ENCODE results near the gene OR1A1.
"Not testable (repeated sequence)": the region's sequence is repeated elsewhere in the genome, so short reads cannot be mapped to it uniquely, and the experiment has no call there.

The OR1A1 gene, protein sequence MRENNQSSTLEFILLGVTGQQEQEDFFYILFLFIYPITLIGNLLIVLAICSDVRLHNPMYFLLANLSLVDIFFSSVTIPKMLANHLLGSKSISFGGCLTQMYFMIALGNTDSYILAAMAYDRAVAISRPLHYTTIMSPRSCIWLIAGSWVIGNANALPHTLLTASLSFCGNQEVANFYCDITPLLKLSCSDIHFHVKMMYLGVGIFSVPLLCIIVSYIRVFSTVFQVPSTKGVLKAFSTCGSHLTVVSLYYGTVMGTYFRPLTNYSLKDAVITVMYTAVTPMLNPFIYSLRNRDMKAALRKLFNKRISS

DNA sequence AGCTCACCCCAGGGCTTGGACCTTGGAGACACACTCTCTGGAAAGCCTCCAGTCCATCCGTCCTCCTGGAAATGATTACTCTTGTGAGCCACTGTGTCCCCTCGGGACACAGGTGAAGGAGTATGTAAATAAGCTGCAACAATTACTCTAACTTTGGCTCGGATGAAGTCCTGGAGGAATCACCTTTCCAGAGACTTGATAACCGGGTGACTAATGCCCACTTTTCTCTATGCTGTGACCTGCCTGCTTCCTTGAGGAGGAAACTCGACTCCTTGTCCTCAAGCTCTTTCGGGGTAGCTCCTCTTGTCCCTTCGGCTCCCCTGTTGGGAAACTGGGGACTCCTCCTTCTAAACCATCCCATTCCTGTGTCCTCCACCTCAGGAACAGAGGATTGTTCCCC is at the start of gene OR1A1:
TSS of gene OR1A1 (plus strand) at position 301 of the 400 bp plus-strand sequence. CDS start 7,954 bp downstream, outside the sequence.
- no peak for DNase-seq

DNA sequence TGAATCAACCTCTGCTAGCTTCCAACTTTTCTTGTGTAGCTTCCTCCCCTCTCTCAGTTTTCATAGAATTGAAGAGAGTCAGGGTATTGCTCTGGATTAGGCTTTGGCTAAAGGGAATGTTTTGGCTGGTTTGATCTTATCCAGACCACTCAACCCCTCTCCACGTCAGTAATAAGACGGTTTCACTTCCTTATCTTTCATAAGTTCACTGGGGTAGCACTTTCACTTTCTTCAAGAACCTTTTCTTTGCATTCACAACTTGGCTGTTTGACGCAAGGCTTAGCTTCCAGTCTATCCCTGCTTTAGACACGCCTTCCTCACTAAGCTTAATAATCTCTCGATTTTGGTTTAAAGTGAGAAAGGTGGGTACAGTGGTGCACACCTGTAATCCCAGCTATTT is 39.9 kb upstream of the OR1A1 start:
- DNase-seq: no peak

DNA sequence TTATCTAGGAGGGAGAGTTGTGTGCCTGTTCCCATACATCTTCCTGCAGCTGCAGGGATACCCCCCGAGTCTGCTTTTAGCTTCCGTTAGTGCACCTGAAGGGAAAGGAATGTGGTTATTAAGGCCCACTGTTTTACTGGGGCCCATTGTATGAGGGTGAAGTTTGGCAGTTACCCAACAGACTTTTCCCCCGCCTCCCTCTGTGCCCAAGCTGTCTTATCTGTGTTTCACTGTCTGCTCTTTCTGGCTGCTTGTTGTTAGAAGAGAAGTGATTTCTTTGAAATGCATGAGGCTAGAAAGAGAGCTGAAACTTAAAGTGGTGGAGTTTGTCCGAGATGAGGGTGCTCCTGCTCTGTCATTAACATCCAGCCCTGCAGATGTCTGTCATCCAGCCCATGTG is 17.5 kb upstream of the OR1A1 start:
- no peak for DNase-seq

DNA sequence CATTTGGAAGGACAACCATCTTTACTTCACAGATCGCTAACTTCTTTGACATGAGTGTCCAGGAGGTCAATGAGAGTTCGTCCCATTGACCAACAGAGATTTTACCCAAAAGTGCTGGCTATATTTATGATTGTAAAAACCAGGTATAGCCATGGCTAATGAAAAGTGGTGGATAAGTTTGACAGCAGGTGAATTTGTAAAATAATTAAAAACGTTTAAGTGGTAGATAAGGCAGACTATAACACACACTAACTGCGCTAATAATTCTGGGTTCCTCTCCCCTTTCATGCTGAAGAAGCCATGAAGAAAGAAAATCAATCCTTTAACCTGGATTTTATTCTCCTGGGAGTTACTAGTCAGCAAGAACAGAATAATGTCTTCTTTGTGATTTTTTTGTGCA is 10.2 kb upstream of the OR1A1 start, which contains the start of gene OR1A2:
TSS of gene OR1A2 (plus strand) at position 301 of the 400 bp plus-strand sequence. CDS start at position 301, 0 bp downstream.
- DNase-seq: no peak

DNA sequence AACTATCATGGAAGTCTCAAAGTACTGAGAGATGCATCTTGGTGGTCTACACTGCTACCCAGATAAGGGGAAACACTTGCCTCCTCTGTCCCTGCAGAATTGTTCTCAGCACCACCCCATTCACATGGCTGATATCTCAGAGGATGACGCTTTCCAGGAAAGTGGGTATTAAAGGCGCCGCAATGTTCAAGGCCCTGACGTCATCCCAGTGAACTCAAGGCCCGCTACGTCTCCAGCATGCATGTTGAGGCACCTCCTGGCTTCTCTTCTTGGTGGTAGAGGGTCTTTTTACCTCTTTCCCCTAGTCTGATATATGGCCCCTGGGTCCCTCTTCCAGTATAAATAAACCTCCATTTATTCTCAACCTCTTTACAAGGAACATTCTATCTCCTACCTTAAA is 1.0 kb downstream of the OR1A1 start:
- DNase-seq: no peak

DNA sequence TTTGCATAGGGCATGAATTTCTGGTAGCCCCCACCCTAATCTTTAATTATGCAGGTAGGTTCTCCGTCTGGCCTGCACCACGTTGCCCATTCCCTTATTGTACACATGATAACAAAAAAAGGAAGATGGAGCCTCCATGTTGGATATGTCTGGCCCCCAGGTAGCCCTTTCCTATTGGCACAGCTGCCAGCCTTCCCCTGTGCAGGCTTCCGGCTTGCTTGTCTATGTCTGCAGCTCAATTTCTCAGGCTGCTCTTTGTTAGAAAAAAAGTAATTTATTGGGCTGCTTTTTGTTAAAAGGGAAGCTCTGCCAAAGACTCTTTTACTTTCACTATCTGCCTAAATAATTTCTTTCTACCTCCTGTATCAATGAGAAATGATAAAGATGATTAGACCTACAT is 5.5 kb downstream of the OR1A1 start:
- no peak for DNase-seq

DNA sequence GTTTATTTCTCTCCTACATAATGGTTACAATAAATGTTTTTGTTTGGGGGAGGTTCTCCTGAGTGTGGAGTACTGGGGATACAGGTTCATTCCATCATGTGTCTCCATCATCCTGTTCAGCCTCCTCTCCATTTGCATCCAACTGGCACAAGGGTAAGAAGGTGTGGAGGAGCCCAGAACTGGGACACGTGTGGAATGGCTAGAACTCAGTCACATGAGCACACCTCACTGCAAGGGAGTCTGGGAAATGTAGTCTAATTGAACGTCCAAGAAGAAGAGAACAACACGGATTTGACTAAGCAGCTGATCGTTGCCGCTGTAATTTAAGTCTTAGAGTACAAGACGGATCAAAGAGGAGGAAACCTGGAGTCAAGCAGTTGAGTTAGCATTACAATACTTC is 6.1 kb downstream of the OR1A1 start:
- no peak for DNase-seq

DNA sequence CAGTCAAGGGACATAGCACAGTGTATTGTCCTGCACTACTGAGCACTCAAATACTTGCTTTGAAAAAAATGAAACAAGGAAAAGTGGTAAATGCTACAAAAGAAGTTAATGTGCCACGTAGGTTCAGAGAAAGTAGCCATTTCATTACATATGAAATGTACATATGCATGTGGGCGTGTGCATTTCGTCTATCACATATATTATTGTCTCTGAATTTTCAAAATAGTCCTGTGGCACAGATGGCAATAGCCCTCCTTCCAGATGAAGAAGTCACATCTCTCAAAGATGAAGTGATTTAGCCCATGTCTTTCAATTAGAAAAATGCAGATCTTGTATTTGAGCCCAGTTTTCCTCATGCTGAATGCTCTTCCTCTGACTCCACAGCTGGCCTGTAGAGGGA is 12.5 kb downstream of the OR1A1 start:
- DNase-seq: not testable (repeated sequence)

DNA sequence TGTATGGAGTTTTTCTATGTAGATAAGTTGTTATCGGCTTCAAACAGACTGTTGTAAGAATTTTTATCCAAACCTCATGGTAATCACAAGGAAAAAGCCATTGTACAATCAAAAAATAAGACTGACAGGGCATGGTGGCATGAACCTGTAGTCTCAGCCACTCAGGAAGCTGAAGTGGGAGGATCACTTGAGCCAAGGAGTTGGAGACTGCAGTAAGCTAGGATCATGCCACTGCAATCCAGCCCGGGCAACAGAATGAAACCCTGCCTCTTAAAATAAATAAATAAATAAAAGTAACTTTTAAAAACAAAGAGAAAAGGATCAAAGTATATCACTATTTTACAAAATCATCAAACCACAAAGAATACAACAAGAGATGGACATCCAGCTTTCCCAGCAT is 14.4 kb downstream of the OR1A1 start:
- no peak for DNase-seq

DNA sequence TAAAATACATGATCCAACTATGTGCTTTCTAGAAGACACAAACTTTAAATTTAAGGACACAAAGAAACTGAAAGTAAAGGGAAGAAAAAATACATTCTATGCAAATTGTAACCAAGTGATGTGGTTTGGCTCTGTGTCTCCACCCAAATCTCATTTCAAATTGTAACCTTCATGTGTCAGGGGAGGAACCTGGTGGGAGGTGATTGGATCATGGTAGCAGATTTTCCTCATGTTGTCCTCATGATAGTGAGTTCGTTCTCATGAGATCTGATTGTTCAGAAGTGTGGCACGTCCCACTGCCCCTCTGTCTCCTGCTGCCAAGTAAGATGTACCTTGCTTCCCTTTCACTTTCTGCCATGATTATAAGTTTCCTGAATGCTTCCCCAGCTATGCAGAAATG is 15.0 kb downstream of the OR1A1 start:
- peak; percentile 1 for DNase-seq

DNA sequence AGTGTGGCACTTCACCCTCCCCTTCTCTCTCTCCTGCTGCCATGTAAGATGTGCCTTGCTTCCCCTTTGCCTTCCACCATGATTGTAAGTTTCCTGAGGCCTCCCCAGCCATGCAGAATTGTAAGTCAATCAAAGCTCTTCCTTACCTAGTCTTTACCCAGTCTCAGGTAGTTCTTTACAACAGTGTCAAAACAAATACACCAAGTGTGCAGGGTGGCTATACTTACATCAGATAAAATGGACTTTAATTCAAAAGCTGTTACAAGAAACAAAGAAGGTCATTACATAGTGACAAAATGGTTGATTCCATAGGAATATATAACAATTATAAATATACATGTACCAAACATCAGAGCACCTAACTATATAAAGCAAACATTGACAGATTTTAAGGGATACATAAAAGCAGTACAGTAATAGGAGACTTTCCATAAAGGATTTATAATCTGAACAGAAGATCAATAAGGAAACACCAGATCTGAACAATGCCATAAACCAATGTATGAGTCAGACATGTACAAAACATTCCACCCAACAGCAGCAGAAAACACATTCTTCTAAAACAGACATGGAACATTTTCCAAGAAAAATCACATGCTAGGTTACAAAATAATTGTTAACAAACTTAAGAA is 17.4 kb downstream of the OR1A1 start:
- DNase-seq: not testable (repeated sequence)

DNA sequence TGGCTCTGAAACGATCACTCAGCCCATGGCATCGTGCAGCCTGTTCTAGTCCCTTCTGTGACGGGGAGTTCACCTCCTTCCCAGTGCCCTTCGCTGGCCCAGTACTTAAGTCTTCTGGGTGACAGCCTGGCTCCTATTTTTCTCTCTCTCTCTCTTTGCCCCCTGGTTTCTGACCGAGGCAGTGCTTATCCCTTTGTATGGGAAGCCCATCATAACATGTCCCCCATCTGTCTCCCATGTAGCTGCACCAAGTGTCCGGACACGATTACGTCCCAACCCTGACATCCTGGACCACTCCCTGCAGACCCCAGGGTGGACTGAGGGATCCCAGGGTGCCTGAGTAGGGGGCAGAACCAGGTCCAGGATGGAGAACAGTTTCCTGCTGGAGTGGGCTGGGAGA is 24.8 kb downstream of the OR1A1 start:
- DNase-seq: not testable (repeated sequence)

DNA sequence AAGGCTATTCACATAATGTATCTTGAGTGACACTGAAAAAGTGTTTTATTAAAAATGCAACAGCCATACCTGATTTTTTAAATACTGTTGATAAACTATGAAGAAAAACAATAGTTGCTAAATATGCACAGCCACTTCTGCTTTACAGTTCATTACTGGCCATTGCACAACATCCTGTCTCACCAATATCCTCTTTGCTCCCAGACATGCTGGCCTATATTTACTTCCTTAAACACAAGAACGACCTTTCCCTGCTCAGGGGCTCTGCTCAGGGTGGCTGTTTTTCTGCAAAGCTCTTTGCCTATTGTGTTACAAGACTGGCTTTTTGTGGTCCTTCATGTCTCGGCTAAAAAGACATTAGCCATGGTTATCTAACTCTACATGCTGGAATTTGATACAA is 31.2 kb downstream of the OR1A1 start:
- DNase-seq: peak; percentile 8

DNA sequence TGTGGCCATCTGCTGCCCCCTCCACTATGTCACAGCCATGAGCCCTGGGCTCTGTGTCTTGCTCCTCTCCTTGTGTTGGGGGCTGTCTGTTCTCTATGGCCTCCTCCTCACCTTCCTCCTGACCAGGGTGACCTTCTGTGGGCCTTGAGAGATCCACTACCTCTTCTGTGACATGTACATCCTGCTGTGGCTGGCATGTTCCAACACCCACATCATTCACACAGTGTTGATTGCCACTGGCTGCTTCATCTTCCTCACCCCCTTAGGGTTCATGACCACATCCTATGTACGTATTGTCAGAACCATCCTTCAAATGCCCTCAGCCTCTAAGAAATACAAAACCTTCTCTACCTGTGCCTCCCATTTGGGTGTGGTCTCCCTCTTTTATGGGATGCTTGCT is 33.6 kb downstream of the OR1A1 start:
- not testable (repeated sequence) for DNase-seq

DNA sequence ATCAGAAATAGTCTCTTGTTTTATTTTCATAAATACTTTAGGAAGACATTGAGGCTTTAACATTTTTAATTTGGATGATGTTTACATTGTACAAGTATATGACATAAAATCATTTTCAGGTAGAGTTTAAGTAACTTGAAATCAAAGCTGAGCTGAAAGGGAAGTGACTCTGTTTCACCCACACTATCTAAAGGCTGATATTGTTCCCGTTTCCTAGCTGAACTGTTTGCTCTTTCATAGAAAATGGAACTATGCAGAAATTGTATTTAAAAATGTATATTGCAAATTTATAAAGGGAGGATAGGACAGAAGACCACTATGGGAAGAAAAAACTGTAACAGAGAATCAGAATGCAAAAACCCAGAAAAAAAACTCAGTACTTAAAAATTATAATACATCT is 37.4 kb downstream of the OR1A1 start:
- not testable (repeated sequence) for DNase-seq

DNA sequence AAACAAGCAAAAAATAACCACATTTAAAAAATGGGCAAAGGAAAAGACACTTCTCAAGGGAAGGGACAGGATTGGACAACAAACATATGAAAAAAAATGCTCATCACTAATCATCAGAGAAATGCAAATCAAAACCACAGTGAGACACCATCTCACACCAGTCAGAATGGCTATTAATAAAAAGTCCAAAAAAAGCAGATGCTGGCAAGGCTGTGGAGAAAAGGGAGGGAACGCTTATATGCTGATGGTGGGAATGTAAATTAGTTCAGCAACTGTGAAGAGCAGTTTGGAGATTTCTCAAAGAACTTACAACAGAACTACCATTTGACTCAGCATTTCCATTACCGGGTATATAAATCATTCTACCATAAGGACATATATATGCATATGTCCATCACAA is 41.5 kb downstream of the OR1A1 start:
- DNase-seq: not testable (repeated sequence)

DNA sequence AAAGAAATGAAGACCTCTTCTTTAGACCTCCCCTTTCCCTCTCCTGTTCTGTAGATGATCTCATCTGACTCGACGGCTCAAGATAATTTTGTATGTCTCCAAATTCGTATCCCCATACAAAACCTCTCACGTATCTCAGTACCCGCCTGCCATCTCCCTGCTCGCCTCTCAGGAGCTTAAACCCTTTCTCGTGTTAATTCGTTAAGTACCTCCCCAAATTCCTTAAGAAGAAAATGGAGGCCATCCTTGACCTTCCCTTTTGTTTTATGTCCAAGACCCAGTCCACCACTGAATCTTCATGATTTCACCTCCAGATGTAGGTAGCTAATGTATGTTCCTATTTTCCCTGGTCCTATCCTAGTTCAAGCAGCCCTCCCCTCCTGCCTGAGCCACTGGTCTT is 49.1 kb downstream of the OR1A1 start:
- no peak for DNase-seq

DNA sequence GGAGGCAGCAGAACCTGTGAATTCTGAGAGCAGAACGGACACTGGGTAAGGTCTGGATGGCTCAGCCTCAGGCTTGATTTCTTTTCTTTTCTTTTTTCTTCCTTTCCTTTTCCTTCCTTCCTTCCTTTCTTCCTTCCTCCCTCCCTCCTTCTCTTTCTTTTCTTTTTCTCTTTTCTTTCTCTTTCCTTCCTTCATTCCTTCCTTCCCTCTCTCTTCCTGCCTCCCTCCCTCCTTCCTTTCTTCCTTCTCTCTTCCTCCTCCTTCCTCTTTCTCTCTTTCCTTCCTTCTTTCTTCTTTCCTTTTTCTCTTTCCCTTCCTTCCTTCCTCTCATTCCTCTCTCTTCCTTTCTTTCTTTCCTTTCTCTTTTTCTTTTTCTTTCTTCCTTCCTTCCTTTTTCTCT is 52.7 kb downstream of the OR1A1 start:
- no peak for DNase-seq

DNA sequence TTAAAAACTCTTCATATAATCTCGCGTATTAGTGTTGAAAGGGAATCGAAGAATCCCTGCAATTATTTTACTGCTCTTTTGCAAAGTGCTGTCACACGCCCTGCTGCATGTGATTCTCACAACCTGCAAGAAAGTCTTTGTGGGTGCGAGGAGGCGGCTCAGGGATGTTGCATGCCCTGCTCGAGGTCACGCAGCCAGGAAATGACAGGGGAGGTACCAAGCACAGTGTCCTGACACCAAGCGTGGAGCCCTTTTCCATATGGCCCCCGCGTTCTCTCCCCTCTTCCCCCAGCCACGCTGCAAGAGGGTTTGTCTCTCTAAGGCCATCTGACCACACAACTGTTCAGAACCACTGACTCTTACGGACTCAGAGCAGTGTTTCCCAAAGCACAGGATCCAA is 53.1 kb downstream of the OR1A1 start:
- DNase-seq: no peak
